GM12891 (cell line): Measurements from ENCODE around the gene KDM5B.

Experiments
- POLR2A ChIP-seq: IDR thresholded peaks from 2 replicates; pipeline ENCODE4 v1.6.1; 2011; ENCODE audit warnings: low read depth, low read length, control low read depth
- POU2F2 ChIP-seq: IDR thresholded peaks from 2 replicates; pipeline ENCODE4 v1.6.1; 2011; ENCODE audit warnings: low read depth, mild to moderate bottlenecking, control low read depth, low read length, moderate library complexity
- SPI1 ChIP-seq: IDR thresholded peaks from 2 replicates; pipeline ENCODE4 v1.6.1; 2011; ENCODE audit warnings: low read depth, low read length, control low read depth
- TAF1 ChIP-seq: IDR thresholded peaks from 2 replicates; pipeline ENCODE4 v1.6.1; 2011; ENCODE audit warnings: low read depth, low read length, control low read depth

- TF ChIP-seq POLR2A (no peak), POU2F2 (no peak), TAF1 (no peak), SPI1 (no peak)
These were observed 97.9 kb downstream of the KDM5B start, which contains the start of gene SYT2 for GRCh38 chr1:202710070-202711045.
